T-cell (primary cell): ENCODE measurements around the gene REEP3. TPM values are rescaled to one million over a fixed set of nuclear protein-coding genes. Genes with fewer than 3 reads are reported as not detected.
A peak's percentile ranks its signal among the peaks of the same experiment; 100 is the strongest.
"Not testable (repeated sequence)": the region's sequence is repeated elsewhere in the genome, so short reads cannot be mapped to it uniquely, and the experiment has no call there.

Experiments
- ATAC-seq, 4 experiments: fragments of 200-7000 bp in 3 of 4; fragments of 150-1000 bp in 1 of 4; cut with Tn5 transposase; replicated peaks in 1 of 4; 1 replicate in 3 of 4; 2 replicates in 1 of 4; pipeline ENCODE4 v1.10.0; 2021; ENCODE audit warnings: moderate library complexity in 3 of 4, mild to moderate bottlenecking in 2 of 4, moderate number of reproducible peaks in 1 of 4
- CTCF ChIA-PET, 2 donors: fragments of 300-600 bp; sonication (Branson Sonifier 250); formaldehyde crosslinking; loops; one replicate each; lab custom pipeline; 2022; ENCODE audit warnings: antibody characterized with exemption in 2 of 2; lab: Charles Lee
- POLR2A ChIA-PET, 2 donors: fragments of 300-600 bp; sonication (Branson Sonifier 250); formaldehyde crosslinking; loops; one replicate each; lab custom pipeline; 2022; ENCODE audit warnings: antibody characterized with exemption in 2 of 2; lab: Charles Lee
- DNase-seq, 35 experiments: peaks; one replicate each; pipeline versions ENCODE4 v3.0.0 to v3.0.0-alpha.2; 2013 to 2023
- H3K27ac ChIP-seq: one replicate; pipeline ENCODE4 v1.5.1; 2013; ENCODE audit warnings: low read length
- H3K27me3 ChIP-seq, 2 experiments: replicated peaks in 1 of 2; 1 replicate in 1 of 2; 2 replicates in 1 of 2; pipeline versions ENCODE4 v1.6.1 to v1.7.0; 2013; ENCODE audit warnings: low read length in 1 of 2, mixed read lengths in 1 of 2; ENCODE audit not compliant: control insufficient read depth in 2 of 2, insufficient read depth in 2 of 2; ENCODE audit errors: extremely low read depth in 1 of 2
- H3K36me3 ChIP-seq, 2 donors: 1 replicate in 1 of 2; 2 replicates in 1 of 2; pipeline versions ENCODE4 v1.6.1 to v1.7.0; 2013; ENCODE audit warnings: low read length in 1 of 2; ENCODE audit not compliant: control insufficient read depth in 2 of 2, insufficient read depth in 1 of 2; ENCODE audit errors: extremely low read depth in 1 of 2
- H3K4me1 ChIP-seq, 2 experiments: 1 replicate in 1 of 2; 2 replicates in 1 of 2; pipeline versions ENCODE4 v1.6.1 to v1.7.0; 2013; ENCODE audit warnings: low read length in 2 of 2, mixed read lengths in 1 of 2; ENCODE audit not compliant: insufficient read depth in 2 of 2, control insufficient read depth in 1 of 2; ENCODE audit errors: extremely low read depth in 1 of 2
- H3K4me3 ChIP-seq, 2 donors: 1 replicate in 1 of 2; 2 replicates in 1 of 2; pipeline versions ENCODE4 v1.5.1 to v1.7.0; 2013; ENCODE audit warnings: mild to moderate bottlenecking in 2 of 2, low read length in 1 of 2, moderate library complexity in 1 of 2; ENCODE audit not compliant: control insufficient read depth in 1 of 2; ENCODE audit errors: extremely low read depth in 1 of 2
- H3K9me3 ChIP-seq: 2 replicates; pipeline ENCODE4 v1.7.0; 2013
- H3K27ac Mint-ChIP-seq, 2 donors: one replicate each; pipeline ENCODE4 v1.8.0; 2020 to 2021; ENCODE audit warnings: mild to moderate bottlenecking in 2 of 2, mixed read lengths in 2 of 2
- H3K27me3 Mint-ChIP-seq, 2 donors: one replicate each; pipeline ENCODE4 v1.8.0; 2021 to 2022; ENCODE audit warnings: mixed read lengths in 2 of 2
- H3K36me3 Mint-ChIP-seq: one replicate; pipeline ENCODE4 v1.8.0; 2021; ENCODE audit warnings: mixed read lengths
- H3K4me1 Mint-ChIP-seq, 3 donors: one replicate each; pipeline ENCODE4 v1.8.0; 2020 to 2022; ENCODE audit warnings: mixed read lengths in 3 of 3, mild to moderate bottlenecking in 1 of 3
- H3K4me3 Mint-ChIP-seq, 3 donors: one replicate each; pipeline ENCODE4 v1.8.0; 2020 to 2022; ENCODE audit warnings: mild to moderate bottlenecking in 3 of 3, mixed read lengths in 3 of 3, moderate library complexity in 3 of 3
- H3K9me3 Mint-ChIP-seq, 3 donors: one replicate each; pipeline ENCODE4 v1.8.0; 2020 to 2022; ENCODE audit warnings: mixed read lengths in 3 of 3
- WGBS: methylation state at CpG from one replicate; pipeline ENCODE4 v1.1.5; 2013; ENCODE audit warnings: missing lambda C conversion rate; ENCODE audit not compliant: insufficient coverage; 5-methylcytosine and 5-hydroxymethylcytosine counted together
- total RNA-seq, 35 experiments: library from RNA in 6 of 35; stranded (reverse) in 6 of 35; fragments of 120-200 nt in 1 of 35; gene quantifications; one replicate each; pipeline versions ENCODE4 v1.2.1 to v1.2.4 and lab custom pipeline; 2013 to 2026

The REEP3 gene
- total RNA-seq, 5 donors from 2014 or later (not counting 1 experiment from before 2014, with no cell fraction given): 7.9 to 16.2 (median 9.9) TPM

GRCh38 chr10:63563623-63564022 is 42.4 kb downstream of the REEP3 start:
- no CpG with 5 or more reads among the region's 3 CpGs for WGBS
- Mint-ChIP-seq H3K27ac (peak overlapping the region in 1 of 2 donors; percentile 21), H3K4me3 (no peak overlapping the region), H3K36me3 (peaks cover 7% of the 10 kb centered on the region), H3K9me3 (no peaks in the 10 kb centered on the region), H3K4me1 (peaks cover 10 to 26% (median 11%) of the 10 kb centered on the region in 3 donors), H3K27me3 (no peaks in the 10 kb centered on the region)
- ChIA-PET POLR2A (no interaction called here), CTCF (no interaction called here)
- no peak for DNase-seq
- Histone ChIP-seq H3K4me3 (no peak overlapping the region), H3K9me3 (no peaks in the 10 kb centered on the region), H3K36me3 (no peaks in the 10 kb centered on the region), H3K27me3 (no peaks in the 10 kb centered on the region), H3K27ac (no peak overlapping the region), H3K4me1 (no peaks in the 10 kb centered on the region)
- ATAC-seq: peak in 1 of 4 experiments; percentile 27

- not testable (repeated sequence) for H3K36me3 Mint-ChIP-seq
Observed at GRCh38 chr10:63564731-63565130, 43.5 kb downstream of the REEP3 start.

GRCh38 chr10:63573068-63573697 is 52.0 kb downstream of the REEP3 start:
- CTCF ChIA-PET: interaction anchor here (0.5 to 0.9 kb wide), 2 partner anchors 56 kb away, joined by 4 to 7 read pairs; no protein-coding TSS in a partner anchor

More at GRCh38 chr10:63564731-63565130, 43.5 kb downstream of the REEP3 start:
- ATAC-seq, H3K36me3 ChIP-seq, H3K27me3 ChIP-seq, H3K27me3 Mint-ChIP-seq, DNase-seq, H3K27ac ChIP-seq, H3K27ac Mint-ChIP-seq, H3K4me1 ChIP-seq, CTCF ChIA-PET, H3K9me3 ChIP-seq, H3K9me3 Mint-ChIP-seq, H3K4me3 Mint-ChIP-seq, H3K4me3 ChIP-seq, POLR2A ChIA-PET: not testable (repeated sequence)
- peaks cover 10 to 24% (median 11%) of the 10 kb centered on the region in 3 donors for H3K4me1 Mint-ChIP-seq
- WGBS: 94% methylated on average over 2 of the region's 3 CpGs

GRCh38 chr10:63574011-63574410 is 52.8 kb downstream of the REEP3 start:
- POLR2A ChIA-PET: no interaction called here

More at GRCh38 chr10:63573068-63573697, 52.0 kb downstream of the REEP3 start:
- Mint-ChIP-seq H3K36me3 (peaks cover 23% of the 10 kb centered on the region), H3K9me3 (no peaks in the 10 kb centered on the region), H3K27ac (peak overlapping the region; percentile 89 to 94), H3K4me3 (peak overlapping the region in 2 of 3 donors; percentile 10 to 21), H3K27me3 (no peaks in the 10 kb centered on the region), H3K4me1 (peaks cover 16 to 42% (median 21%) of the 10 kb centered on the region in 3 donors)
- Histone ChIP-seq H3K27ac (peak overlapping the region; percentile 20), H3K27me3 (no peaks in the 10 kb centered on the region), H3K9me3 (no peaks in the 10 kb centered on the region), H3K4me1 (peaks cover 0 to 8% of the 10 kb centered on the region in 2 experiments), H3K4me3 (no peak overlapping the region), H3K36me3 (peaks cover 0 to 5% of the 10 kb centered on the region in 2 donors)
- ATAC-seq: peak in 3 of 4 experiments; percentile 37 to 56 (median 46)
- DNase-seq: peak in 1 of 35 experiments; percentile 8
- WGBS: no CpG with 5 or more reads among the region's 3 CpGs
- POLR2A ChIA-PET: interaction anchor here in 1 of 2 donors (0.6 kb wide), 1 partner anchor 373 kb away, joined by 3 read pairs; no protein-coding TSS in a partner anchor

GRCh38 chr10:63576501-63576900 is 55.3 kb downstream of the REEP3 start:
- no CpG with 5 or more reads among the region's 1 CpG for WGBS
- CTCF ChIA-PET: no interaction called here
- H3K9me3 Mint-ChIP-seq: no peaks in the 10 kb centered on the region

More at GRCh38 chr10:63574011-63574410, 52.8 kb downstream of the REEP3 start:
- no peak overlapping the region for H3K4me3 ChIP-seq
- Mint-ChIP-seq H3K27ac (peak overlapping the region; percentile 61 to 73), H3K9me3 (no peaks in the 10 kb centered on the region), H3K27me3 (no peaks in the 10 kb centered on the region), H3K4me1 (peaks cover 16 to 42% (median 21%) of the 10 kb centered on the region in 3 donors), H3K4me3 (no peak overlapping the region), H3K36me3 (peaks cover 23% of the 10 kb centered on the region)
- peaks cover 0 to 8% of the 10 kb centered on the region in 2 experiments for H3K4me1 ChIP-seq
- CTCF ChIA-PET: no interaction called here
- no peaks in the 10 kb centered on the region for H3K9me3 ChIP-seq
- H3K27me3 ChIP-seq: no peaks in the 10 kb centered on the region
- WGBS: no CpG with 5 or more reads among the region's 2 CpGs
- peak overlapping the region; percentile 20 for H3K27ac ChIP-seq
- DNase-seq (no peak), ATAC-seq (no peak)
- H3K36me3 ChIP-seq: peaks cover 0 to 5% of the 10 kb centered on the region in 2 donors

GRCh38 chr10:63578501-63578900 is 57.3 kb downstream of the REEP3 start:
- Mint-ChIP-seq H3K27ac (no peak overlapping the region), H3K36me3 (peaks cover 21% of the 10 kb centered on the region), H3K9me3 (no peaks in the 10 kb centered on the region), H3K4me1 (peaks cover 7 to 24% (median 13%) of the 10 kb centered on the region in 3 donors), H3K4me3 (no peak overlapping the region), H3K27me3 (no peaks in the 10 kb centered on the region)
- ChIA-PET POLR2A (interaction anchor here in 1 of 2 donors (0.6 kb wide), 1 partner anchor 25 kb away, joined by 9 read pairs; no protein-coding TSS in a partner anchor), CTCF (no interaction called here)
- Histone ChIP-seq H3K4me3 (no peak overlapping the region), H3K27ac (no peak overlapping the region), H3K9me3 (no peaks in the 10 kb centered on the region), H3K4me1 (peaks cover 0 to under 1% of the 10 kb centered on the region in 2 experiments), H3K36me3 (peaks cover 0 to 5% of the 10 kb centered on the region in 2 donors), H3K27me3 (no peaks in the 10 kb centered on the region)
- DNase-seq (no peak), ATAC-seq (no peak)
- WGBS: no CpG with 5 or more reads among the region's 7 CpGs

More at GRCh38 chr10:63576501-63576900, 55.3 kb downstream of the REEP3 start:
- H3K4me1 ChIP-seq: peaks cover 0 to 8% of the 10 kb centered on the region in 2 experiments
- H3K36me3 ChIP-seq: peaks cover 0 to 5% of the 10 kb centered on the region in 2 donors
- H3K36me3 Mint-ChIP-seq: peaks cover 17% of the 10 kb centered on the region
- H3K4me3 ChIP-seq: no peak overlapping the region
- H3K27me3 Mint-ChIP-seq: no peaks in the 10 kb centered on the region
- no peaks in the 10 kb centered on the region for H3K27me3 ChIP-seq
- ATAC-seq (no peak), DNase-seq (no peak)
- H3K27ac ChIP-seq: no peak overlapping the region
- H3K4me1 Mint-ChIP-seq: peaks cover 16 to 40% (median 21%) of the 10 kb centered on the region in 3 donors
- no peak overlapping the region for H3K4me3 Mint-ChIP-seq
- H3K27ac Mint-ChIP-seq: no peak overlapping the region
- POLR2A ChIA-PET: no interaction called here
- H3K9me3 ChIP-seq: no peaks in the 10 kb centered on the region
